ENCODE data around the gene AKT1.

The AKT1 gene

DNA sequence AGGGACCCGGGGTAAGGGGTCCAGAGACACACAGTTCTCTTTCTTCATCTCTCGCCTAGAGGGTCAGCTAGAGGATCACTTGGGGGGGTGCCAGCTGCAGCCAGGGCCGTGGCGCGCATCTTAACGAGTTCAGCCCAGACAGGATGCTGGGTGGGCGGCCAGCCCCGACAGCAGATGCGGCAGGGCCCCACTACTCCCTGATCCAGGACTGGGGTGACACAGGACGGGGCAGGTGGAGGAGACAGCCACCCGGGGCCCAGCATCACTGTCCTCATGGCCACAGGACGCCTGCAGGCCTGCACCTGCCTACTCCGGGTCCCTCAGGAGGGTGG, 12.8 kb downstream of the AKT1 start:
- FAIRE-seq (no peak), DNase-seq (ENCODE audit: insufficient read length, low spot score) (no peak)

DNA sequence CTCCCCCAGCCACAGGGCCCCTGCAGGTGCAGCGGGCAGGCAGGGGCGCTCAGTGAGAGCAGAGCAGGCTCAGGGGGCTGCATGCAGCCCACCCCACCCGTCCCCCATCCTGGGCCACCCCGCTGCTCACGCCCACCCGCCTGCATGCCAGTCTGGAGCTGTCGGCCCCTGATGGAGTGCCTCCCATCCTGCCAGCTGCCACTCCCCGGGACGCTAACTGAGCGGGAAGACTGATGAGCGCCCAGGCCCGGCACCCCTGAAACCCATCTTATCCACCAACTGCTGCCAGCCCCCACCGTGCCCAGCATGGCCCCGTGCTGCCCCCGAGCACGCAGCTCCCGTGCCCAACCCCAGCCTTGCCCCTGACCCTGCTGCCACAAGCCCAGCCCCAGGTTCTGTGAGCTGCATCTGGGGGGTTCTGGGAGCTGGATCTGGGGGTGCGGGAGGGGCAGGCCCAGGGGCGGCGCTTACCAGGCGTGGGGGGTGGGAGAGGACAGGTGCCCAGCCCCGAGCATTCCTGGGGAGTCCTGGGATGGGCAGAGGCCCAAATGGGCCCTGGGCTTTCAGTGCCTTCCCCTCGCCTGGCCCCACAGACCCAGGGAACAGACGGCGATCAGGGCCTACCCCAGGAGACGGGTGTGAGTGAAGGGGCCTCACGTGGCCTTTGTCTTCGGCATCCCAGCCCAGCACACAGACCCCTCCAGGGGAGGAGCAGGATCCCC, 13.3 kb downstream of the AKT1 start:
- TF ChIP-seq, protein P1, sequence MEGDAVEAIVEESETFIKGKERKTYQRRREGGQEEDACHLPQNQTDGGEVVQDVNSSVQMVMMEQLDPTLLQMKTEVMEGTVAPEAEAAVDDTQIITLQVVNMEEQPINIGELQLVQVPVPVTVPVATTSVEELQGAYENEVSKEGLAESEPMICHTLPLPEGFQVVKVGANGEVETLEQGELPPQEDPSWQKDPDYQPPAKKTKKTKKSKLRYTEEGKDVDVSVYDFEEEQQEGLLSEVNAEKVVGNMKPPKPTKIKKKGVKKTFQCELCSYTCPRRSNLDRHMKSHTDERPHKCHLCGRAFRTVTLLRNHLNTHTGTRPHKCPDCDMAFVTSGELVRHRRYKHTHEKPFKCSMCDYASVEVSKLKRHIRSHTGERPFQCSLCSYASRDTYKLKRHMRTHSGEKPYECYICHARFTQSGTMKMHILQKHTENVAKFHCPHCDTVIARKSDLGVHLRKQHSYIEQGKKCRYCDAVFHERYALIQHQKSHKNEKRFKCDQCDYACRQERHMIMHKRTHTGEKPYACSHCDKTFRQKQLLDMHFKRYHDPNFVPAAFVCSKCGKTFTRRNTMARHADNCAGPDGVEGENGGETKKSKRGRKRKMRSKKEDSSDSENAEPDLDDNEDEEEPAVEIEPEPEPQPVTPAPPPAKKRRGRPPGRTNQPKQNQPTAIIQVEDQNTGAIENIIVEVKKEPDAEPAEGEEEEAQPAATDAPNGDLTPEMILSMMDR (IDR thresholded peaks at IDR 0.05; ENCODE audit: insufficient read depth, missing control alignments): no peak
- no peak for FAIRE-seq
- no peak for DNase-seq (ENCODE audit: insufficient read length, low spot score)

More for the DNA sequence above, 12.8 kb downstream of the AKT1 start:
- TF ChIP-seq, protein P1 (IDR thresholded peaks at IDR 0.05; ENCODE audit: insufficient read depth, missing control alignments): no peak

DNA sequence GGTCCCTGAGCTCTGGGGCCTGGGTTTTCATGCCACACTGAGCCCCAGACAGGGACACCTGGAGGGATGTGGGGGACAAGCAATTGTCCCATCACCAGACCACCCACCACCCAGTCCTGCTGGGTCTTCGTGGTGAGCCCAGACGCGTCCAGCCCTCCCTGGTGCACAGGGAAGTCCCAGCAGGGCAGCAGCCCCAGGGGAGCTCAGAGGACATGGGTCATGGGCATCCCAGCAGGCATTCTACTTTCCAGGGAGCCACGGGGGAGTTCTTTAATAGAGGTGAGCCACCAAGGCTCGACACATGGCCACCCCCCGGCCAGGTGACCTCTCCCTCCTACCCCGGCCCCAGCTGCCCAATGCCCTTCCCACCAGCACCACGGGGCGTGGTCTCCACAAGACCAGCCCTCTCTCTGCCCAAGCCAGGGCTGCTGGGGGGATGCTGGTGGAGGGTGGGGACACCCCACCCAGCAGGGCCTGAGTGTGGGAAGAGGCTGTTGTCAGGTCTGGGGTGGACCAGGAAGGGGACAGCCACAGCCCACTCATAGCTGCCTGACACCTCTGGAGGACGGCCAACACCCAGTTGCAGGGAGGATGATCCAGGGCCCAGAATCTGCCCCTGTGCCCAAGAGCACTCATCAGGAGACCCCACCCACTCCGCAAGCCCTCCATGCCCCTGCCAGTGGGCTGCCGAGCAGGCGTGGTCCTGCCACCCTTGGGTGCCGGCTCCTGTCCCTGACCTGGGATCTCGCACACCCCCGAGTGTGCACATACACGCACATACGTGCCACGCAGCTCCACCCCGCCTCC, 14.1 kb downstream of the AKT1 start:
- FAIRE-seq (no peak), DNase-seq (ENCODE audit: insufficient read length, low spot score) (no peak)
- TF ChIP-seq, protein P1 (IDR thresholded peaks at IDR 0.05; ENCODE audit: insufficient read depth, missing control alignments): no peak

DNA sequence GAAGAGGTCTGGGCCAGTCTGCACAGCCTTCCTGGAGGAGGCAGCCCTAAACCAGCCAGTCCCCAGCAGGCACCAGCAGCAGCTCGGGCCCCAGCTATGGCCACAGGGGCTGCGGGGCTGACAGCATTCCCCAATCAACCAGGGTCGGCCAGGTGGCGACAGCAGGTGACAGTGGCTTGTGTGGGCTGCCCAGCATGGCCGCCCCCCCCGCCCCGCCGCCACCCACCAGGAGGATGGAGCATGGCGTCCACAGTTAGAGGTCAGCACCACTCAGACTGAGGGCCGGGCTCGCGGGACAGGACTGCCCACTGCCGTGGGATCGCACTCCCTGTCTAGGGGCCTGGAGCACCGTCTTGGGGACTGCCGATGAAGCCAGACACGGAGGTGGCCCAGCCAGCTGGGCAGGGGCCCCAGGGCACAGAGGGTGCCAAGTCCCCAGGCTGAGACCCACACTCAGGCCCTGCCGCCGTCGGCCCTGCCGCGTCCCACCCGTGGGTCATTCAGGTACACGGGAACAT, 15.0 kb downstream of the AKT1 start:
- no peak for FAIRE-seq
- TF ChIP-seq, protein P1 (IDR thresholded peaks at IDR 0.05; ENCODE audit: insufficient read depth, missing control alignments): no peak
- no peak for DNase-seq (ENCODE audit: insufficient read length, low spot score)

DNA sequence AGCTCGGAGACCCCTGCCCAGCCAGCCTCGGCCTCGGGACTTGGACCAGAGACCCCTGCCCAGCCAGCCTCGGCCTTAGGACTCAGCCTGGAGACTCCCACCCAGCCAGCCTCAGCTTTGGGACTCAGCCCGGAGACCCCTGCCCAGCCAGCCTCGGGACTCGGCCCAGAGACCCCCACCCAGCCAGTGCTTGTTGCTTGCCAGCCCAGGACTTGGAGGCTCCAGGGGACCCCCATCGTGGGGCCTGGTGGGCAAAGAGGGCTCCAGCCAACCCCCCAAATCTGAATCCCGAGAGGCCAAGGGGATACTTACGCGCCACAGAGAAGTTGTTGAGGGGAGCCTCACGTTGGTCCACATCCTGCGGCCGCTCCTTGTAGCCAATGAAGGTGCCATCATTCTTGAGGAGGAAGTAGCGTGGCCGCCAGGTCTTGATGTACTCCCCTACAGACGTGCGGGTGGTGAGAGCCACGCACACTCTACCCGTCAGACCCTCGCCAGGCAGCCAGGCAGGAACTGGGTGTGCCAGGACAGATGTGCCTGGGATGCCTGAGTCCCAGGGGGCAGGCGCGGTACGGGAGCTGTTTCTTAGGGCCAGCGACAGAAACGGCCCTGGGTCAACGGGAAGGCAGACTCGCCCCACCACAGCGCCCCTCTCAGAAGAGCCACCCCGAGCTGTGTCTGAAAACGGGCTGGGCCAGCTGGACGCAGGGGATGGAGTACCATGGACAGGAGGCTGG, 15.6 kb downstream of the AKT1 start:
- DNase-seq (ENCODE audit: insufficient read length, low spot score) (no peak), FAIRE-seq (no peak)
- TF ChIP-seq, protein P1 (IDR thresholded peaks at IDR 0.05; ENCODE audit: insufficient read depth, missing control alignments): no peak

DNA sequence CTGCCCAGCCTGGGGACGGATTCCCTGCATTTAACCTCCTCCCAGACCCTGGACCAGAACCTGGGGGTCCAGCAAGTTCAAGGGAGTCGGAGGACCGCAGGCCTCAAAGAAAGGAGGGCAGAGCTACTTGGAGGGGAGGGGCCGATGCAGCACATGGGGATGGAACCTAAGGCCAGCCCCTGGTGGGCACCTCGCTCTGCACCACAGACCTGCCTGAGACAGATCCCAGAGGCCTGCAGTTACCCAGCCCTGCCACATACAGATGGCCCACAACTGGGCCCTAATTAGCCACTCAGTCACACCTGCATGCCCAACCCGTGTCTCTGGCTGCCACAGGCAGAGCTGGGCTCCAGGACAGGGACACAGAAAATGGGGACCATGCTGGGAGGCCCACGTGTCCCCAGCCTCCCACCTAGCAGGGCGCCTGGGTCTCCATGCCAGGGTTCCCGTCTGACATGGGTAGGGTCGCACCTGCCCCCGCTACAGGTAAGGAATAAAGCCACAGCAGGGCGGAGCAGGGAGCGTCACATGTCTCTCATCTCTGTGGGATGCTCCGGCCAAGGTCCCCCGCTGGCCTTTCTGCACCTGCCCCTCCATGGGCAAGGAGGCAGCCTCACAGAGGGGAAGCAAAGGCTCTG, 16.7 kb downstream of the AKT1 start:
- TF ChIP-seq, protein P1 (IDR thresholded peaks at IDR 0.05; ENCODE audit: insufficient read depth, missing control alignments): no peak
- DNase-seq (ENCODE audit: insufficient read length, low spot score) (no peak), FAIRE-seq (no peak)

Data from D721Med (cell line).